Osteocyte (in vitro differentiated cells): Measurements from ENCODE around the gene CFAP45. TPM values are rescaled to one million over a fixed set of nuclear protein-coding genes. Genes with fewer than 3 reads are reported as not detected.

Source experiments
- DNase-seq: peaks from one replicate; pipeline ENCODE4 v3.0.0; 2021; ENCODE audit warnings: mixed read lengths; ENCODE audit not compliant: unreplicated experiment; ENCODE audit errors: extremely low spot score
- H3K27ac Mint-ChIP-seq: one replicate; pipeline ENCODE4 v1.8.0; 2021; ENCODE audit warnings: mild to moderate bottlenecking, mixed read lengths; ENCODE audit not compliant: unreplicated experiment
- H3K27me3 Mint-ChIP-seq: one replicate; pipeline ENCODE4 v1.8.0; 2021; ENCODE audit warnings: mixed read lengths; ENCODE audit not compliant: unreplicated experiment
- H3K36me3 Mint-ChIP-seq: one replicate; pipeline ENCODE4 v1.8.0; 2021; ENCODE audit warnings: mixed read lengths; ENCODE audit not compliant: unreplicated experiment
- H3K4me1 Mint-ChIP-seq: one replicate; pipeline ENCODE4 v1.8.0; 2021; ENCODE audit warnings: mixed read lengths; ENCODE audit not compliant: unreplicated experiment
- H3K4me3 Mint-ChIP-seq: one replicate; pipeline ENCODE4 v1.8.0; 2021; ENCODE audit warnings: mild to moderate bottlenecking, moderate library complexity, mixed read lengths; ENCODE audit not compliant: unreplicated experiment
- H3K9me3 Mint-ChIP-seq: one replicate; pipeline ENCODE4 v1.8.0; 2021; ENCODE audit warnings: mixed read lengths; ENCODE audit not compliant: unreplicated experiment
- long read RNA-seq: library from polyadenylated mRNA; unstranded; transcript quantifications from one replicate; pipeline ENCODE4 v2.0.0, GENCODE V29; 2021
- total RNA-seq: library from RNA; stranded (reverse); gene quantifications from 2 replicates; pipeline ENCODE4 v1.2.1, GENCODE V29; 2021
- TF ChIP-seq, protein P1 (sequence below): fragments of 200-600 bp; sonication (generic); IDR thresholded peaks from 2 replicates; pipeline ENCODE4 v1.5.0; 2021; ENCODE audit warnings: antibody characterized with exemption, mild to moderate bottlenecking, moderate library complexity

CFAP45 gene, protein sequence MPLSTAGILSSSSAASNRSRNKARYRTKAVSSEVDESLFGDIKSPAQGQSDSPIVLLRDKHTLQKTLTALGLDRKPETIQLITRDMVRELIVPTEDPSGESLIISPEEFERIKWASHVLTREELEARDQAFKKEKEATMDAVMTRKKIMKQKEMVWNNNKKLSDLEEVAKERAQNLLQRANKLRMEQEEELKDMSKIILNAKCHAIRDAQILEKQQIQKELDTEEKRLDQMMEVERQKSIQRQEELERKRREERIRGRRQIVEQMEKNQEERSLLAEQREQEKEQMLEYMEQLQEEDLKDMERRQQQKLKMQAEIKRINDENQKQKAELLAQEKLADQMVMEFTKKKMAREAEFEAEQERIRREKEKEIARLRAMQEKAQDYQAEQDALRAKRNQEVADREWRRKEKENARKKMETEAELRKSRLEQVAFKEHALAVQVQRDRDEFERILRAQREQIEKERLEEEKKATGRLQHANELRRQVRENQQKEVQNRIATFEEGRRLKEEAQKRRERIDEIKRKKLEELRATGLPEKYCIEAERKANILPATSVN
- total RNA-seq = 0.52 and 0.83 TPM in 2 replicates
- long read RNA-seq = 0 reads

- Mint-ChIP-seq H3K4me3 (no peak within 1 kb of the TSS), H3K27me3 (no peaks in the 10 kb centered on the region), H3K27ac (peak within 1 kb of the TSS; percentile 90), H3K36me3 (no peaks in the 10 kb centered on the region), H3K4me1 (peaks cover 22% of the 10 kb centered on the region), H3K9me3 (peaks cover 8% of the 10 kb centered on the region)
- peak; percentile 87 for DNase-seq
- TF ChIP-seq, protein P1, sequence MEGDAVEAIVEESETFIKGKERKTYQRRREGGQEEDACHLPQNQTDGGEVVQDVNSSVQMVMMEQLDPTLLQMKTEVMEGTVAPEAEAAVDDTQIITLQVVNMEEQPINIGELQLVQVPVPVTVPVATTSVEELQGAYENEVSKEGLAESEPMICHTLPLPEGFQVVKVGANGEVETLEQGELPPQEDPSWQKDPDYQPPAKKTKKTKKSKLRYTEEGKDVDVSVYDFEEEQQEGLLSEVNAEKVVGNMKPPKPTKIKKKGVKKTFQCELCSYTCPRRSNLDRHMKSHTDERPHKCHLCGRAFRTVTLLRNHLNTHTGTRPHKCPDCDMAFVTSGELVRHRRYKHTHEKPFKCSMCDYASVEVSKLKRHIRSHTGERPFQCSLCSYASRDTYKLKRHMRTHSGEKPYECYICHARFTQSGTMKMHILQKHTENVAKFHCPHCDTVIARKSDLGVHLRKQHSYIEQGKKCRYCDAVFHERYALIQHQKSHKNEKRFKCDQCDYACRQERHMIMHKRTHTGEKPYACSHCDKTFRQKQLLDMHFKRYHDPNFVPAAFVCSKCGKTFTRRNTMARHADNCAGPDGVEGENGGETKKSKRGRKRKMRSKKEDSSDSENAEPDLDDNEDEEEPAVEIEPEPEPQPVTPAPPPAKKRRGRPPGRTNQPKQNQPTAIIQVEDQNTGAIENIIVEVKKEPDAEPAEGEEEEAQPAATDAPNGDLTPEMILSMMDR = no peak
These were observed at the start of gene CFAP45 for GRCh38 chr1:159900086-159900680. Gene CFAP45, minus strand, starts transcription at chr1:159900165. Its CDS starts 67 bp downstream, at chr1:159900098.

GRCh38 chr1:159949123-159949522 lies 49.2 kb upstream of the CFAP45 start:
- H3K27ac Mint-ChIP-seq = no peak overlapping the region
- peaks cover 51% of the 10 kb centered on the region for H3K27me3 Mint-ChIP-seq
- no peaks in the 10 kb centered on the region for H3K9me3 Mint-ChIP-seq
- H3K4me3 Mint-ChIP-seq = no peak overlapping the region
- DNase-seq = no peak
- H3K4me1 Mint-ChIP-seq = peaks cover 12% of the 10 kb centered on the region
- TF ChIP-seq, protein P1 = no peak
- no peaks in the 10 kb centered on the region for H3K36me3 Mint-ChIP-seq

- no peaks in the 10 kb centered on the region for H3K36me3 Mint-ChIP-seq
- H3K4me3 Mint-ChIP-seq = no peak overlapping the region
- H3K9me3 Mint-ChIP-seq = no peaks in the 10 kb centered on the region
- peaks cover 12% of the 10 kb centered on the region for H3K4me1 Mint-ChIP-seq
- TF ChIP-seq, protein P1 = no peak
- no peak for DNase-seq
- H3K27me3 Mint-ChIP-seq = peaks cover 54% of the 10 kb centered on the region
- no peak overlapping the region for H3K27ac Mint-ChIP-seq
These were observed 48.0 kb upstream of the CFAP45 start for GRCh38 chr1:159947942-159948341.

DNA sequence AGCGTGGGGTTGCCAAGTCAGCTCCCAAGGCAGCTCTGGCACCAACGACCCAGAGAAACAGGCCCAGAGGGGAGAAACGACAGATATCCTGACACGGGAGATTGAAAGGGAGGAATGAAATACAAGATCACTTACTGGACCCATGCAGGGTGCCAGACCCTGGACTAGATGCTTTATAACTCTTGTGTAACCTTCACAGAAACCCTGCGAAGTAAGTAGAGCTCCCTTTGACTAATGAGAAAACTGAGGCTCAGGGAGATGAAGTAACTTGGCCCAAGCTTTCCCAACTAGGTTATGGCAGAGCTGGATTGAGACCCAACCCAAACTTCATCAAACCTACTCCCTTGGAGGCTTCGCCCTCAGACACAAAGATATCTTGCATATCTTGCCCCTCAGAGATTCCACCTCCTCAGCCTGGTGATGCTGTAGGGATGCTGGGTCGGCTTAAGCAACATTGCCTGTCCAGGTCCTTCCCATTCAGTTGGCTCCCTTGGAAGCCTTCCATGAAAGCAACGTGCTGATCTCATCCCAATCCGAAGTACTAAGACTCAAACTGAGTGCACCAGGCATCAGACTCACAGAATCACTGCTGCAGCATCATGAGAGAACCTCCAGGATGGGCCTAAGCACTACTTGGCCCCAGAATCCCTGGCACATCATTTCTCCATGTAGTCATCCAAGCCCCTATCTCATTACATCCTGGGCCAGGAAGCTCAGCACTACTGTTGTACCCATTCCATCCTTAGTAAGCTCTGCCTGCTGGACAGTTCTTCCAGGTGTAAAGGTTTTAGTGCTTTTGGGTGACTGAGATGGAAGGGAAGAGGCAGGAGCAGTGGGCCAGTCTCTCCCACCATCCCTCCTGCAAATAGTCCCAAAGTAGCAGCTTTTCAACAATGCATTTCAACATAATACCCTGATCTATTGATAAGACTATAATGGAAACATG lies 46.5 kb upstream of the CFAP45 start:
- Mint-ChIP-seq H3K27me3 (peaks cover 51% of the 10 kb centered on the region), H3K4me1 (peaks cover 12% of the 10 kb centered on the region), H3K36me3 (no peaks in the 10 kb centered on the region), H3K4me3 (peak overlapping the region; percentile 59), H3K27ac (no peak overlapping the region), H3K9me3 (no peaks in the 10 kb centered on the region)
- TF ChIP-seq, protein P1 = no peak
- DNase-seq = no peak
